GM23338 (cell line): ENCODE data around the gene PROB1. TPM values are rescaled to one million over a fixed set of nuclear protein-coding genes. Genes with fewer than 3 reads are reported as not detected.

Experiments
- ATAC-seq: fragments of 200-7000 bp; cut with Tn5 transposase; 3 replicates; pipeline ENCODE4 v1.9.1; 2020
- DNase-seq: peaks from one replicate; pipeline ENCODE4 v3.0.0-alpha.2; 2015; ENCODE audit warnings: low spot score
- H2AFZ ChIP-seq: fragments of 200-600 bp; sonication (generic); 2 replicates; pipeline ENCODE4 v1.8.0; 2016; ENCODE audit warnings: antibody characterized with exemption, mild to moderate bottlenecking, moderate library complexity
- H3F3A ChIP-seq: fragments of 200-600 bp; sonication (generic); replicated peaks from 2 replicates; pipeline ENCODE4 v1.8.0; 2017; ENCODE audit warnings: antibody characterized with exemption, mixed run types, low read depth
- H3K27ac ChIP-seq: fragments of 200-600 bp; sonication (generic); 2 replicates; pipeline ENCODE4 v1.6.1; 2016; ENCODE audit warnings: low read depth
- H3K27me3 ChIP-seq: fragments of 200-600 bp; sonication (generic); 2 replicates; pipeline ENCODE4 v1.8.0; 2016; ENCODE audit warnings: mild to moderate bottlenecking, mixed run types, moderate library complexity; ENCODE audit not compliant: insufficient read depth
- H3K36me3 ChIP-seq: fragments of 200-600 bp; sonication (generic); 2 replicates; pipeline ENCODE4 v1.8.0; 2016; ENCODE audit warnings: mild to moderate bottlenecking; ENCODE audit not compliant: insufficient read depth
- H3K4me1 ChIP-seq: fragments of 200-600 bp; sonication (generic); 2 replicates; pipeline ENCODE4 v1.8.0; 2016; ENCODE audit warnings: mild to moderate bottlenecking, moderate library complexity; ENCODE audit not compliant: insufficient read depth
- H3K4me2 ChIP-seq: fragments of 200-600 bp; sonication (generic); 2 replicates; pipeline ENCODE4 v1.7.1; 2017; ENCODE audit warnings: mixed run types
- H3K4me3 ChIP-seq: fragments of 200-600 bp; sonication (generic); 2 replicates; pipeline ENCODE4 v1.6.1; 2016; ENCODE audit warnings: mixed run types
- H3K79me2 ChIP-seq: fragments of 200-600 bp; sonication (generic); replicated peaks from 2 replicates; pipeline ENCODE4 v1.8.0; 2017; ENCODE audit warnings: mild to moderate bottlenecking; ENCODE audit not compliant: insufficient read depth
- H3K9me2 ChIP-seq: fragments of 200-600 bp; sonication (generic); 2 replicates; pipeline ENCODE4 v1.8.0; 2017; ENCODE audit not compliant: insufficient read depth
- H4K20me1 ChIP-seq: fragments of 200-600 bp; sonication (generic); replicated peaks from 2 replicates; pipeline ENCODE4 v1.8.0; 2017; ENCODE audit warnings: mild to moderate bottlenecking; ENCODE audit not compliant: insufficient read depth
- H3K27ac Mint-ChIP-seq: 2 replicates; pipeline ENCODE4 v1.8.0; 2020; ENCODE audit warnings: inconsistent platforms, mild to moderate bottlenecking, moderate library complexity, mixed read lengths
- H3K27me3 Mint-ChIP-seq: 3 replicates; pipeline ENCODE4 v1.8.0; 2022; ENCODE audit warnings: low read depth, mild to moderate bottlenecking, moderate library complexity, mixed read lengths, inconsistent platforms; ENCODE audit not compliant: insufficient read depth, poor library complexity
- H3K36me3 Mint-ChIP-seq: 3 replicates; pipeline ENCODE4 v1.8.0; 2021; ENCODE audit warnings: low read depth, mild to moderate bottlenecking, inconsistent platforms, moderate library complexity, mixed read lengths
- H3K4me1 Mint-ChIP-seq: 3 replicates; pipeline ENCODE4 v1.8.0; 2020; ENCODE audit warnings: mild to moderate bottlenecking, inconsistent platforms, mixed read lengths
- H3K4me3 Mint-ChIP-seq: 3 replicates; pipeline ENCODE4 v1.8.0; 2021; ENCODE audit warnings: moderate library complexity, mild to moderate bottlenecking, inconsistent platforms, mixed read lengths
- H3K9me3 Mint-ChIP-seq: 3 replicates; pipeline ENCODE4 v1.8.0; 2020; ENCODE audit warnings: moderate library complexity, mild to moderate bottlenecking, inconsistent platforms, mixed read lengths
- CREB1 ChIP-seq: fragments of 250-450 bp; sonication (Bioruptor Pico); IDR thresholded peaks from 2 replicates; pipeline ENCODE4 v1.5.0; 2020; ENCODE audit warnings: low read depth, mild to moderate bottlenecking, moderate library complexity
- EZH2 ChIP-seq: fragments of 200-600 bp; sonication (generic); IDR thresholded peaks from one replicate; pipeline ENCODE4 v1.8.0; 2017; ENCODE audit warnings: antibody characterized with exemption, mild to moderate bottlenecking, low read depth; ENCODE audit not compliant: unreplicated experiment
- EZH2phosphoT487 ChIP-seq: fragments of 200-600 bp; sonication (generic); IDR thresholded peaks from one replicate; pipeline ENCODE4 v1.8.1; 2018; ENCODE audit warnings: antibody characterized with exemption; ENCODE audit not compliant: unreplicated experiment
- POLR2AphosphoS5 ChIP-seq: IDR thresholded peaks from 2 replicates; pipeline ENCODE4 v1.6.1; 2016; ENCODE audit warnings: antibody characterized with exemption, low read depth
- ZNF114 ChIP-seq: fragments of 250-450 bp; sonication (Bioruptor Pico); IDR thresholded peaks from 2 replicates; pipeline ENCODE4 v1.5.0; 2020; ENCODE audit warnings: mild to moderate bottlenecking, moderate library complexity
- ZNF331 ChIP-seq: fragments of 250-450 bp; sonication (Bioruptor Pico); IDR thresholded peaks from 2 replicates; pipeline ENCODE4 v1.5.0; 2020; ENCODE audit warnings: low read depth, mild to moderate bottlenecking, moderate library complexity
- polyA plus RNA-seq: library from polyadenylated mRNA; unstranded; fragments of >200 nt; fragmentation: Nextera tagmentation; extraction: Ambion mirVana; gene quantifications from 2 replicates; pipeline ENCODE4 v1.2.1, GENCODE V29; 2016
- total RNA-seq: library from RNA; depleted of rRNA; stranded (reverse); fragments of >200 nt; shearing (Covaris generic); gene quantifications from 2 replicates; pipeline ENCODE4 v1.2.3, GENCODE V29; 2014
- TF ChIP-seq, protein P1 (sequence below): IDR thresholded peaks from one replicate; pipeline ENCODE4 v1.6.1; 2018; ENCODE audit warnings: antibody characterized with exemption; ENCODE audit not compliant: unreplicated experiment
- TF ChIP-seq, protein P2 (sequence below), 2 experiments: fragments of 200-600 bp in 1 of 2; sonication (generic) in 1 of 2; conservative IDR thresholded peaks; 2 replicates each; pipeline versions ENCODE4 v1.5.1 to v1.6.1; 2016 to 2017; ENCODE audit warnings: antibody characterized with exemption in 2 of 2, low read depth in 2 of 2, mild to moderate bottlenecking in 2 of 2, moderate library complexity in 1 of 2
- TF ChIP-seq, protein P3 (sequence below): fragments of 250-450 bp; sonication (Bioruptor Pico); IDR thresholded peaks from 2 replicates; pipeline ENCODE4 v1.5.0; 2020; ENCODE audit warnings: mild to moderate bottlenecking, moderate library complexity

The PROB1 gene
- total and polyA plus RNA-seq, 2 experiments from 2014 or later = 0.73 to 2.7 TPM

DNA sequence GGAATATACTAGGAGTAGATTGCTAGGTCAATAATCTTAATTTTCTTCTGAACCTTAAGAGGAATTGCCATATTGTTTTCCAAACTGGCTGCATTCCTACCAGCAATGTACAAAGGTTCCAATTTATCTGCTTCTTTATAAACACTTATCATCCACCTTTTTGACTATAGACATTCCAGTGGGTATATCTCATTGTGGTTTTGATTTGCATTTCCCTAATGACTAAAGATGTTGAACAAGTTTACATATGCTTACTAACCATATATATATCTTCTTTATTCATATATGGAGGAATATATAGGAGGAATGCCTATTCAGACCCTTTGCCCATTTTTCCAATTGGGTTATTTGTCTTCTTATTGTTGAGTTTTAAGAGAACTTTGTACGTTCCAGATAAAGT, 36.8 kb upstream of the PROB1 start (continued):
- TF ChIP-seq, protein P1, sequence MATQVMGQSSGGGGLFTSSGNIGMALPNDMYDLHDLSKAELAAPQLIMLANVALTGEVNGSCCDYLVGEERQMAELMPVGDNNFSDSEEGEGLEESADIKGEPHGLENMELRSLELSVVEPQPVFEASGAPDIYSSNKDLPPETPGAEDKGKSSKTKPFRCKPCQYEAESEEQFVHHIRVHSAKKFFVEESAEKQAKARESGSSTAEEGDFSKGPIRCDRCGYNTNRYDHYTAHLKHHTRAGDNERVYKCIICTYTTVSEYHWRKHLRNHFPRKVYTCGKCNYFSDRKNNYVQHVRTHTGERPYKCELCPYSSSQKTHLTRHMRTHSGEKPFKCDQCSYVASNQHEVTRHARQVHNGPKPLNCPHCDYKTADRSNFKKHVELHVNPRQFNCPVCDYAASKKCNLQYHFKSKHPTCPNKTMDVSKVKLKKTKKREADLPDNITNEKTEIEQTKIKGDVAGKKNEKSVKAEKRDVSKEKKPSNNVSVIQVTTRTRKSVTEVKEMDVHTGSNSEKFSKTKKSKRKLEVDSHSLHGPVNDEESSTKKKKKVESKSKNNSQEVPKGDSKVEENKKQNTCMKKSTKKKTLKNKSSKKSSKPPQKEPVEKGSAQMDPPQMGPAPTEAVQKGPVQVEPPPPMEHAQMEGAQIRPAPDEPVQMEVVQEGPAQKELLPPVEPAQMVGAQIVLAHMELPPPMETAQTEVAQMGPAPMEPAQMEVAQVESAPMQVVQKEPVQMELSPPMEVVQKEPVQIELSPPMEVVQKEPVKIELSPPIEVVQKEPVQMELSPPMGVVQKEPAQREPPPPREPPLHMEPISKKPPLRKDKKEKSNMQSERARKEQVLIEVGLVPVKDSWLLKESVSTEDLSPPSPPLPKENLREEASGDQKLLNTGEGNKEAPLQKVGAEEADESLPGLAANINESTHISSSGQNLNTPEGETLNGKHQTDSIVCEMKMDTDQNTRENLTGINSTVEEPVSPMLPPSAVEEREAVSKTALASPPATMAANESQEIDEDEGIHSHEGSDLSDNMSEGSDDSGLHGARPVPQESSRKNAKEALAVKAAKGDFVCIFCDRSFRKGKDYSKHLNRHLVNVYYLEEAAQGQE = no peak
- TF ChIP-seq, protein P2, sequence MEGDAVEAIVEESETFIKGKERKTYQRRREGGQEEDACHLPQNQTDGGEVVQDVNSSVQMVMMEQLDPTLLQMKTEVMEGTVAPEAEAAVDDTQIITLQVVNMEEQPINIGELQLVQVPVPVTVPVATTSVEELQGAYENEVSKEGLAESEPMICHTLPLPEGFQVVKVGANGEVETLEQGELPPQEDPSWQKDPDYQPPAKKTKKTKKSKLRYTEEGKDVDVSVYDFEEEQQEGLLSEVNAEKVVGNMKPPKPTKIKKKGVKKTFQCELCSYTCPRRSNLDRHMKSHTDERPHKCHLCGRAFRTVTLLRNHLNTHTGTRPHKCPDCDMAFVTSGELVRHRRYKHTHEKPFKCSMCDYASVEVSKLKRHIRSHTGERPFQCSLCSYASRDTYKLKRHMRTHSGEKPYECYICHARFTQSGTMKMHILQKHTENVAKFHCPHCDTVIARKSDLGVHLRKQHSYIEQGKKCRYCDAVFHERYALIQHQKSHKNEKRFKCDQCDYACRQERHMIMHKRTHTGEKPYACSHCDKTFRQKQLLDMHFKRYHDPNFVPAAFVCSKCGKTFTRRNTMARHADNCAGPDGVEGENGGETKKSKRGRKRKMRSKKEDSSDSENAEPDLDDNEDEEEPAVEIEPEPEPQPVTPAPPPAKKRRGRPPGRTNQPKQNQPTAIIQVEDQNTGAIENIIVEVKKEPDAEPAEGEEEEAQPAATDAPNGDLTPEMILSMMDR (conservative IDR thresholded peaks at IDR 0.05; ENCODE audit: low read depth in 2 of 2) = no peak
- no peak for TF ChIP-seq ZNF331
- TF ChIP-seq EZH2phosphoT487 = no peak
- no peak for TF ChIP-seq EZH2
- no peak for TF ChIP-seq CREB1
- TF ChIP-seq ZNF114 (CRISPR knock-in tag) = no peak

DNA sequence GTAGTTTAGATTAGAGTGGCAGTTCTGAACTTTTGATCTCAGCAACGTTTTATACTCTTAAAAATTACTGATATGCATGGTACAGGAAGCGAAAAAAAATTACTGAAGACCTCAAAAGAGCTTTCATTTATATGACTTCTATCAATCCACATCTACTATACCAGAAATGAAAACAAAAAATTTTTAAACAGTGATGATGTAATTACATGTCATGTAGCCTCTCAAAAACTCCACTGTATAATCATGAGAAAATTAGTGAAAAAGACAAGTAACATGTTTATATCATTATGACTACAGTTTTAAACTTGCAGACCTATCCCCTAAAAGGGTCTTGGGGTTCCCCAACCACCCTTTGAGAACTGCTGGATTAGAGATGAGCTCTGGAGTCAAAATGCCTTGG, 35.1 kb upstream of the PROB1 start:
- Mint-ChIP-seq H3K9me3 (no peaks in the 10 kb centered on the region), H3K27me3 (peaks cover 1% of the 10 kb centered on the region), H3K4me3 (no peak overlapping the region), H3K4me1 (0 out of 3 replicates have a peak, but pooled peaks cover 3% of the 10 kb centered on the region), H3K27ac (no peak overlapping the region), H3K36me3 (peaks cover 28% of the 10 kb centered on the region)
- Histone ChIP-seq H3K4me1 (no peaks in the 10 kb centered on the region), H3K27ac (no peak overlapping the region), H3K36me3 (peaks cover 7% of the 10 kb centered on the region), H3F3A (no peaks in the 10 kb centered on the region; the same call in 1 of the 2 replicates), H3K4me2 (no peak overlapping the region), H3K4me3 (no peak overlapping the region), H2AFZ (no peak overlapping the region), H3K27me3 (no peaks in the 10 kb centered on the region), H3K79me2 (no peaks in the 10 kb centered on the region), H3K9me2 (no peaks in the 10 kb centered on the region), H4K20me1 (no peaks in the 10 kb centered on the region)
- ATAC-seq (no peak), DNase-seq (no peak)
- TF ChIP-seq, protein P3, sequence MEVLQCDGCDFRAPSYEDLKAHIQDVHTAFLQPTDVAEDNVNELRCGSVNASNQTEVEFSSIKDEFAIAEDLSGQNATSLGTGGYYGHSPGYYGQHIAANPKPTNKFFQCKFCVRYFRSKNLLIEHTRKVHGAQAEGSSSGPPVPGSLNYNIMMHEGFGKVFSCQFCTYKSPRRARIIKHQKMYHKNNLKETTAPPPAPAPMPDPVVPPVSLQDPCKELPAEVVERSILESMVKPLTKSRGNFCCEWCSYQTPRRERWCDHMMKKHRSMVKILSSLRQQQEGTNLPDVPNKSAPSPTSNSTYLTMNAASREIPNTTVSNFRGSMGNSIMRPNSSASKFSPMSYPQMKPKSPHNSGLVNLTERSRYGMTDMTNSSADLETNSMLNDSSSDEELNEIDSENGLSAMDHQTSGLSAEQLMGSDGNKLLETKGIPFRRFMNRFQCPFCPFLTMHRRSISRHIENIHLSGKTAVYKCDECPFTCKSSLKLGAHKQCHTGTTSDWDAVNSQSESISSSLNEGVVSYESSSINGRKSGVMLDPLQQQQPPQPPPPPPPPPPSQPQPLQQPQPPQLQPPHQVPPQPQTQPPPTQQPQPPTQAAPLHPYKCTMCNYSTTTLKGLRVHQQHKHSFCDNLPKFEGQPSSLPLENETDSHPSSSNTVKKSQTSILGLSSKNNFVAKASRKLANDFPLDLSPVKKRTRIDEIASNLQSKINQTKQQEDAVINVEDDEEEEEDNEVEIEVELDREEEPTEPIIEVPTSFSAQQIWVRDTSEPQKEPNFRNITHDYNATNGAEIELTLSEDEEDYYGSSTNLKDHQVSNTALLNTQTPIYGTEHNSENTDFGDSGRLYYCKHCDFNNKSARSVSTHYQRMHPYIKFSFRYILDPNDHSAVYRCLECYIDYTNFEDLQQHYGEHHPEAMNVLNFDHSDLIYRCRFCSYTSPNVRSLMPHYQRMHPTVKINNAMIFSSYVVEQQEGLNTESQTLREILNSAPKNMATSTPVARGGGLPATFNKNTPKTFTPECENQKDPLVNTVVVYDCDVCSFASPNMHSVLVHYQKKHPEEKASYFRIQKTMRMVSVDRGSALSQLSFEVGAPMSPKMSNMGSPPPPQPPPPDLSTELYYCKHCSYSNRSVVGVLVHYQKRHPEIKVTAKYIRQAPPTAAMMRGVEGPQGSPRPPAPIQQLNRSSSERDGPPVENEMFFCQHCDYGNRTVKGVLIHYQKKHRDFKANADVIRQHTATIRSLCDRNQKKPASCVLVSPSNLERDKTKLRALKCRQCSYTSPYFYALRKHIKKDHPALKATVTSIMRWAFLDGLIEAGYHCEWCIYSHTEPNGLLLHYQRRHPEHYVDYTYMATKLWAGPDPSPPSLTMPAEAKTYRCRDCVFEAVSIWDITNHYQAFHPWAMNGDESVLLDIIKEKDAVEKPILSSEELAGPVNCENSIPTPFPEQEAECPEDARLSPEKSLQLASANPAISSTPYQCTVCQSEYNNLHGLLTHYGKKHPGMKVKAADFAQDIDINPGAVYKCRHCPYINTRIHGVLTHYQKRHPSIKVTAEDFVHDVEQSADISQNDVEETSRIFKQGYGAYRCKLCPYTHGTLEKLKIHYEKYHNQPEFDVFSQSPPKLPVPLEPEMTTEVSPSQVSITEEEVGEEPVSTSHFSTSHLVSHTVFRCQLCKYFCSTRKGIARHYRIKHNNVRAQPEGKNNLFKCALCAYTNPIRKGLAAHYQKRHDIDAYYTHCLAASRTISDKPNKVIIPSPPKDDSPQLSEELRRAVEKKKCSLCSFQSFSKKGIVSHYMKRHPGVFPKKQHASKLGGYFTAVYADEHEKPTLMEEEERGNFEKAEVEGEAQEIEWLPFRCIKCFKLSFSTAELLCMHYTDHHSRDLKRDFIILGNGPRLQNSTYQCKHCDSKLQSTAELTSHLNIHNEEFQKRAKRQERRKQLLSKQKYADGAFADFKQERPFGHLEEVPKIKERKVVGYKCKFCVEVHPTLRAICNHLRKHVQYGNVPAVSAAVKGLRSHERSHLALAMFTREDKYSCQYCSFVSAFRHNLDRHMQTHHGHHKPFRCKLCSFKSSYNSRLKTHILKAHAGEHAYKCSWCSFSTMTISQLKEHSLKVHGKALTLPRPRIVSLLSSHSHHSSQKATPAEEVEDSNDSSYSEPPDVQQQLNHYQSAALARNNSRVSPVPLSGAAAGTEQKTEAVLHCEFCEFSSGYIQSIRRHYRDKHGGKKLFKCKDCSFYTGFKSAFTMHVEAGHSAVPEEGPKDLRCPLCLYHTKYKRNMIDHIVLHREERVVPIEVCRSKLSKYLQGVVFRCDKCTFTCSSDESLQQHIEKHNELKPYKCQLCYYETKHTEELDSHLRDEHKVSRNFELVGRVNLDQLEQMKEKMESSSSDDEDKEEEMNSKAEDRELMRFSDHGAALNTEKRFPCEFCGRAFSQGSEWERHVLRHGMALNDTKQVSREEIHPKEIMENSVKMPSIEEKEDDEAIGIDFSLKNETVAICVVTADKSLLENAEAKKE (CRISPR knock-in tag) = no peak
- no peak for TF ChIP-seq ZNF331
- no peak for TF ChIP-seq EZH2phosphoT487
- TF ChIP-seq, protein P1 = no peak
- TF ChIP-seq POLR2AphosphoS5 = no peak
- no peak for TF ChIP-seq ZNF114 (CRISPR knock-in tag)
